Neutrophil (primary cell): Measurements from ENCODE around the gene WNT3.

Source experiments
- H3K27ac ChIP-seq: fragments of 200-600 bp; sonication (generic); 2 replicates; pipeline ENCODE4 v1.5.1; 2016; ENCODE audit warnings: mild to moderate bottlenecking, moderate library complexity
- H3K27me3 ChIP-seq: fragments of 200-600 bp; sonication (generic); 2 replicates; pipeline ENCODE4 v1.6.0; 2016; ENCODE audit warnings: mild to moderate bottlenecking
- H3K36me3 ChIP-seq: fragments of 200-600 bp; sonication (generic); 2 replicates; pipeline ENCODE4 v1.5.1; 2017
- H3K4me1 ChIP-seq, 2 experiments: fragments of 200-600 bp in 1 of 2; sonication (generic) in 1 of 2; 1 replicate in 1 of 2; 2 replicates in 1 of 2; pipeline versions ENCODE4 v1.5.1 to v1.6.1; 2013 to 2016; ENCODE audit warnings: low read depth in 1 of 2, low read length in 1 of 2, mild to moderate bottlenecking in 1 of 2, moderate library complexity in 1 of 2; ENCODE audit not compliant: control insufficient read depth in 1 of 2, insufficient read depth in 1 of 2
- H3K4me3 ChIP-seq, 2 experiments: fragments of 200-600 bp in 1 of 2; sonication (generic) in 1 of 2; 1 replicate in 1 of 2; 2 replicates in 1 of 2; pipeline ENCODE4 v1.5.1; 2013 to 2016; ENCODE audit warnings: low read depth in 1 of 2, low read length in 1 of 2, mild to moderate bottlenecking in 1 of 2, moderate library complexity in 1 of 2
- H3K9me3 ChIP-seq: fragments of 200-600 bp; sonication (generic); 2 replicates; pipeline ENCODE4 v1.5.1; 2016
- CTCF ChIP-seq: fragments of 200-600 bp; sonication (generic); IDR thresholded peaks from 2 replicates; pipeline ENCODE4 v1.5.1; 2016; ENCODE audit warnings: antibody characterized with exemption

WNT3 gene

DNA sequence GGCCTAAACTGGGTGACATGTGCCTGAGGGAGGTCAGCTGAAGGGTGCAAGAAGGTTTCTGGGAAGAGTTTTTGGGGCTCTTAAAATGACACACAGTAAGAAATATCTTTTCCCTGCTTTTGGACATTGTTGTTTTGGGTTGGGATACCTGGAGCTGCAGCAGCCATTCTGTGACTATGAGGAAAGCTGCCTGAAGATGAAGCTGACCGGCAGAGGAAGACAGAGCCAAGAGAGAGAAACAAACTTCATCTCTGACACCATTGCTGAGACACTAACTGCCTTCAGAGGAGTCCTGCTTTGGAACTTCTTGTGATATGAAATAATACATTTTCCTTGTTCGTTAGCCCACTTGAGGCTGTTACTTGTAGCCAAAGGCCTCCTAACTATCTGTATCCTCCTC lies 8.8 kb upstream of the WNT3 start:
- H3K27ac ChIP-seq = no peak overlapping the region
- H3K27me3 ChIP-seq = peaks cover 60% of the 10 kb centered on the region
- no peak for TF ChIP-seq CTCF
- H3K4me3 ChIP-seq = no peak overlapping the region
- H3K9me3 ChIP-seq = no peaks in the 10 kb centered on the region
- H3K4me1 ChIP-seq = no peaks in the 10 kb centered on the region
- H3K36me3 ChIP-seq = no peaks in the 10 kb centered on the region

GRCh38 chr17:46826116-46826515 lies 7.6 kb upstream of the WNT3 start:
- Histone ChIP-seq H3K4me1 (no peaks in the 10 kb centered on the region), H3K9me3 (no peaks in the 10 kb centered on the region), H3K27ac (no peak overlapping the region), H3K4me3 (no peak overlapping the region), H3K27me3 (peaks cover 71% of the 10 kb centered on the region), H3K36me3 (no peaks in the 10 kb centered on the region)
- TF ChIP-seq CTCF = no peak

- Histone ChIP-seq H3K27ac (no peak overlapping the region), H3K9me3 (no peaks in the 10 kb centered on the region), H3K27me3 (peaks cover 84% of the 10 kb centered on the region), H3K36me3 (no peaks in the 10 kb centered on the region), H3K4me1 (peaks cover 9 to 12% of the 10 kb centered on the region in 2 experiments), H3K4me3 (no peak overlapping the region)
- TF ChIP-seq CTCF = no peak
Observed at GRCh38 chr17:46823657-46824056, 5.2 kb upstream of the WNT3 start.

DNA sequence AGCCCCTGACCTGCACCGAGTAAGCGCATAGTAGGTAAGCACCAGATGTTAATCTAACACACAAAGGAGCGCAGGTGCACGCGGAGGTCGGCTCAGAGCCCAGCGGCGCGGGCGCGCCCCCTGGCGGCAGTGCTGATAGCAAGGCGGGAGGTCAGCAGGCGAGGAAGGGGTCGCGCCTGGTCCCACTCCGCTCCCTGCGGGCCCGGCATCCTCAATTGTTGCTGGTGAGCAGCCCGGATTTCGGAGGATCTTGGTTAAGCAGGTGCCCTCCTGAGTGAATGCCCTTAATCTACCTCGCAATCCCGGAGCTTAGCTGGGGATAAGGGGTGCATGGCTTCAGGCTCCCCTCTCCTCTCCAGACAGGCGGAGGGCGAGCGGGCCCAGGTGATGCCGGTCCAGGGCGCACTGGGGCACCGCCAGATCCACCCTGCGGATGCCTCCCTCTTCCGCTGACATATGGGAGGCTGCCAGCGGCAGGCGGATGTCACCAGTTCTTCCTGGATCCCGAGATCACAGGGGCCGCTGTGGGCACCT lies 4.0 kb upstream of the WNT3 start:
- Histone ChIP-seq H3K4me3 (no peak overlapping the region), H3K9me3 (no peaks in the 10 kb centered on the region), H3K36me3 (no peaks in the 10 kb centered on the region), H3K27me3 (peaks cover 89% of the 10 kb centered on the region), H3K4me1 (peaks cover 11 to 16% of the 10 kb centered on the region in 2 experiments), H3K27ac (no peak overlapping the region)
- peak; percentile 70 for TF ChIP-seq CTCF

DNA sequence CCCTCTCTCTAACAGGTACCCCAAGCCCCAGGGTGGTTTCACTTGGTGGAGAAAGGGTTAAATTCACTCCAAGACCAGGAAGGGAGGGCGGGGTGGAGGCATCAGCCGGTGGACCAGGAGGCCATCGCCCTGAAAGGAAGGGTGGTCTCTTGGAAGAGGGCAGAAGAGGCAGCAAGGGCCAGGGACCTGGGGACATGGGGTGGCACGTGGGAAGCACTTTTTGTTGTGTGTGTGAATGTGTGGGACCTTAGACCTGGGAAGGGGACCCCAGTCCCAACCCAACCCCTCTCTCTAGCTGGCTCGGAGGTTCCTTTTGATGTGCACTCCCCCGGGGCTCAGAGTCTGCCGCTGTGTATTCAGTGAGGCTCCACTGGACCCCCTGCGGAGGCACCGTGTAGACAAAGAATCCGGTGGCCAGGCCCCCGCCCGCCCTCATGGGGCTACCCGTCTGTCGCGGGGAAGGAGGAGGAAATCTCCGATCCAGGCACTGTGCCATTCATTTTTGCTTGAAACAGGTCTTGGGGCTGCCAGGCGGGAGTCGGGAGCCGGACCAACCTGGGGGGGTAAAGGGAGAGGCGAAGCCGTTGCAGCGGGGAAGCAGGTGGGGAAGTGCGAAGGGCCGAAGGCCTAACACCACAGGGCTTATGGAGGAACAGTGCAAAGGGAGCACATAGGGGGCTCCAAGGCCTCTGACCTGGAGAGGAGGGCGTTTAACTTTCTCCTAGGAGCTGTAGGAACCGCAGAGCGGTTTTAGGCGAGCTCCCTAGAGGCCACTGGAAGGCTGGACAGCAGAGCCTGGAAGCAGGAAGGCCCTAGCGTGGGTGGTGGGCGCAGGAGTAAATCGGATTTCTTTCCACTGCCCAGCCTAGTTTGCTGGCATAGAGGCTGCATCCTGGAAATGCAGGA lies 3.2 kb upstream of the WNT3 start:
- Histone ChIP-seq H3K36me3 (no peaks in the 10 kb centered on the region), H3K27me3 (peaks cover 89% of the 10 kb centered on the region), H3K9me3 (no peaks in the 10 kb centered on the region), H3K4me1 (peaks cover 11 to 16% of the 10 kb centered on the region in 2 experiments), H3K27ac (no peak overlapping the region), H3K4me3 (no peak overlapping the region)
- no peak for TF ChIP-seq CTCF
